WERI-Rb-1 (cell line): ENCODE results near the gene SELENOM.

Experiments
- DNase-seq: peaks from one replicate; pipeline ENCODE4 v3.0.0-alpha.2; 2020
- H3K27ac ChIP-seq: fragments of 250-450 bp; sonication (Bioruptor Pico); 2 replicates; pipeline ENCODE4 v1.5.1; 2020; ENCODE audit warnings: mild to moderate bottlenecking, moderate library complexity
- H3K27me3 ChIP-seq: fragments of 250-450 bp; sonication (Bioruptor Pico); 2 replicates; pipeline ENCODE4 v1.5.1; 2021; ENCODE audit warnings: mild to moderate bottlenecking, low read depth, moderate library complexity; ENCODE audit not compliant: insufficient read depth, severe bottlenecking
- H3K36me3 ChIP-seq: fragments of 250-450 bp; sonication (Bioruptor Pico); 2 replicates; pipeline ENCODE4 v1.5.1; 2020; ENCODE audit warnings: mild to moderate bottlenecking, moderate library complexity
- H3K4me3 ChIP-seq: 2 replicates; pipeline ENCODE4 v1.5.1; 2011; ENCODE audit warnings: low read depth, mild to moderate bottlenecking, control low read depth, low read length
- H3K9me3 ChIP-seq: fragments of 250-450 bp; sonication (Bioruptor Pico); 2 replicates; pipeline ENCODE4 v1.5.1; 2021; ENCODE audit warnings: mild to moderate bottlenecking, moderate library complexity; ENCODE audit not compliant: severe bottlenecking
- TF ChIP-seq, protein P1 (sequence below): IDR thresholded peaks from 2 replicates; pipeline ENCODE4 v1.5.1; 2011; ENCODE audit warnings: low read depth, mild to moderate bottlenecking, control low read depth, inconsistent platforms, low read length

SELENOM gene

DNA sequence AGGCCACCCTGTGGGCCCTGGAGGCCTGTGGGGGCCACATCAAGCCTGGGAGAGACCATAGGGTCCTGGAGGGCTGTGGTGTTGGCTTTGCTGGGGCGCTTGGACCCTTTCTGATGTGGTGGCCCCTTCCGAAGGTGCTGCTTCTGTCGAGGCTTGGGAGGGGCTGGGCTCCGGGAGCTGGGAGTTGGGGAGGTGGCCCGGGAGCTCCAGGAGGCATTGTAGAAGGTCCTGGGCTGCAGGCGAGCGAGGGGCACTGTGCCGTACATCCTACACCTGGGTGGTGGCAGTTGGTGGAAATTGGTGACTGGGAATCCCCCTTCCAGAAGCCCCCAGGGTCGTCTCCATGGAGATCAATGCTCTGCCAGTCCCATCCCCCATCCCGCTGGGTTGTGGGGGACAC lies 30.4 kb upstream of the SELENOM start:
- TF ChIP-seq, protein P1, sequence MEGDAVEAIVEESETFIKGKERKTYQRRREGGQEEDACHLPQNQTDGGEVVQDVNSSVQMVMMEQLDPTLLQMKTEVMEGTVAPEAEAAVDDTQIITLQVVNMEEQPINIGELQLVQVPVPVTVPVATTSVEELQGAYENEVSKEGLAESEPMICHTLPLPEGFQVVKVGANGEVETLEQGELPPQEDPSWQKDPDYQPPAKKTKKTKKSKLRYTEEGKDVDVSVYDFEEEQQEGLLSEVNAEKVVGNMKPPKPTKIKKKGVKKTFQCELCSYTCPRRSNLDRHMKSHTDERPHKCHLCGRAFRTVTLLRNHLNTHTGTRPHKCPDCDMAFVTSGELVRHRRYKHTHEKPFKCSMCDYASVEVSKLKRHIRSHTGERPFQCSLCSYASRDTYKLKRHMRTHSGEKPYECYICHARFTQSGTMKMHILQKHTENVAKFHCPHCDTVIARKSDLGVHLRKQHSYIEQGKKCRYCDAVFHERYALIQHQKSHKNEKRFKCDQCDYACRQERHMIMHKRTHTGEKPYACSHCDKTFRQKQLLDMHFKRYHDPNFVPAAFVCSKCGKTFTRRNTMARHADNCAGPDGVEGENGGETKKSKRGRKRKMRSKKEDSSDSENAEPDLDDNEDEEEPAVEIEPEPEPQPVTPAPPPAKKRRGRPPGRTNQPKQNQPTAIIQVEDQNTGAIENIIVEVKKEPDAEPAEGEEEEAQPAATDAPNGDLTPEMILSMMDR = no peak
- H3K27ac ChIP-seq = no peak overlapping the region
- H3K4me3 ChIP-seq = no peak overlapping the region
- no peaks in the 10 kb centered on the region for H3K27me3 ChIP-seq
- no peaks in the 10 kb centered on the region for H3K9me3 ChIP-seq
- no peak for DNase-seq
- no peaks in the 10 kb centered on the region; the same call in 1 of the 2 replicates for H3K36me3 ChIP-seq

DNA sequence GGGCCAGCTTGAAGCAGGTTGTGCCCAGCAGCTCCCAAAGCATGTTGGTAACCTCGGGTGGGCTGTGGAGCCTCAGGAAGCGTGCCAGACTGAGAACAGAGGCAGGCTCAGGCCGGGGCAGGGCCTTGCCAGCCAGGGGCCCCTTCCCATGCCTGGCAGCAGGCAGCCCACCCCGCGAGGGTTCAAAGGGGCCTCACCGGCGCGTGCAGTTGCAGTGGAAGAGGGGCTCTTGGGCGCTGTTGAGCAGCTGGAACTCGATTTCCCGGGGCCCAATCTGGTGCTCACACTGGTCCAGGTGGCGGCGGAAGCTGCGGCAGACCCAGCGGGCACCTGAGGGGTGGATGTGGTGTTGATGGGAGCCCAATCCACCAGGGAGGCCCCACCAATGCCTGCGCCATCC lies 29.3 kb upstream of the SELENOM start:
- no peaks in the 10 kb centered on the region for H3K9me3 ChIP-seq
- no peaks in the 10 kb centered on the region for H3K27me3 ChIP-seq
- no peak overlapping the region for H3K4me3 ChIP-seq
- H3K36me3 ChIP-seq = no peaks in the 10 kb centered on the region; the same call in 1 of the 2 replicates
- DNase-seq = no peak
- no peak overlapping the region for H3K27ac ChIP-seq
- TF ChIP-seq, protein P1 = no peak

DNA sequence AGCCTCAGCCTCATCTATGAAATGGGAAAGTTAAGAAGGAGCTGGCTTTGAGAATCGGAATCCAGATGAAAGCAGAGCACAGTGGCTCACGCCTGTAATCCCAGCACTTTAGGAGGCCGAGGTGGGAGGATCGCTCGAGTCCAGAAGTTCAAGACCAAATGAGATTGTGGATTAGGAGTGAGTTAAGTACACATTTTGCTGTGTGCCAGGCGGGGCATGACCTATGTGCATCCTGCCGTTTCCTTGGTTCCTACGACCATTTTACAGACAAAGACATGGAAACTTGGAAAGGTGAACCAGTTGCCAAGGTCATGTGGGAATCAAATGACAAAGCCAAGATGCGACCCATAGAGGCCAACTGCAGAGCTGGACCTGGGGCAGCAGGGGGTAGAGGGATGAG lies 28.8 kb upstream of the SELENOM start:
- Histone ChIP-seq H3K27ac (no peak overlapping the region), H3K36me3 (no peaks in the 10 kb centered on the region; the same call in 1 of the 2 replicates), H3K9me3 (no peaks in the 10 kb centered on the region), H3K4me3 (no peak overlapping the region), H3K27me3 (no peaks in the 10 kb centered on the region)
- no peak for DNase-seq
- TF ChIP-seq, protein P1 = no peak

DNA sequence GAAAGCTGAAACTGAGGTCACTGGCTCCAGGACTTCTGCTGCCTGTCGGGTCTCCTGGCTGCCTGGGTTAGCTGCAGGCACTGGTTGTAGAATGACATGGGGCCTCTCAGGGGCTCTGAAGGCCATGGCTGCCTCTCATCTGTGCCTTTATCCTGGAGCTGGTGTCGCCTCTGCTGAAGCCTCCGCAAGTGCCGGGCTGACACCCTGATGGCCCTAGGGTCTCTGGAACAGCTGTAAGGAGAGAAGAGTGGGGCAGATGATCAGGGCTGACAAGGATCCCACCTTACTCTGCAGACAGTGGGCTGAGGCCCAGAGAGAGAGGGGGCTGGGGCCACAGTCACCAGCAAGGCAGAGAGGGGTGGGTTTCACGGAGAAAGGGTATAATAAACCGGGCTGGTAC lies 28.3 kb upstream of the SELENOM start:
- no peak for DNase-seq
- Histone ChIP-seq H3K9me3 (no peaks in the 10 kb centered on the region), H3K27ac (no peak overlapping the region), H3K27me3 (no peaks in the 10 kb centered on the region), H3K36me3 (no peaks in the 10 kb centered on the region; the same call in none of the 2 replicates), H3K4me3 (no peak overlapping the region)
- TF ChIP-seq, protein P1 = no peak

DNA sequence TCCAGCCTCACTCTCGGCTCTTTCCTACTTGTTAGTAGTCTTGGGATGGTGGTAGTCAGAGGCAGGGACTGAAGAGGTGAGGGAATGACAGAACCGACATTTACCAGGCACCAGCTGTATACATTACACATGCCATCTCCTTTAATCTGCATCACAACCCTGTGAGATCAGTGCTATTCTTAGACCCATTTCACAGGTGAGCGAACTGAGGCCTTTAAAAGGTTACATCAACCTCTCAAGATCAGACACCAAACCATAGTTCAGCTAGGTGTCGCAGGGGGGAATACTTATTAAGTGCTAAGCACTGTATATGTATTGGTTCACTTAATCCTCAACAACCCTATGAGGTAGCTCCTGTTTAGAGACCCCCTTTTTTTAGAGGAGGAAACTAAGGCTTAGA lies 27.3 kb upstream of the SELENOM start:
- Histone ChIP-seq H3K9me3 (no peaks in the 10 kb centered on the region), H3K27me3 (no peaks in the 10 kb centered on the region), H3K4me3 (no peak overlapping the region), H3K27ac (no peak overlapping the region), H3K36me3 (no peaks in the 10 kb centered on the region; the same call in none of the 2 replicates)
- TF ChIP-seq, protein P1 = no peak
- no peak for DNase-seq

DNA sequence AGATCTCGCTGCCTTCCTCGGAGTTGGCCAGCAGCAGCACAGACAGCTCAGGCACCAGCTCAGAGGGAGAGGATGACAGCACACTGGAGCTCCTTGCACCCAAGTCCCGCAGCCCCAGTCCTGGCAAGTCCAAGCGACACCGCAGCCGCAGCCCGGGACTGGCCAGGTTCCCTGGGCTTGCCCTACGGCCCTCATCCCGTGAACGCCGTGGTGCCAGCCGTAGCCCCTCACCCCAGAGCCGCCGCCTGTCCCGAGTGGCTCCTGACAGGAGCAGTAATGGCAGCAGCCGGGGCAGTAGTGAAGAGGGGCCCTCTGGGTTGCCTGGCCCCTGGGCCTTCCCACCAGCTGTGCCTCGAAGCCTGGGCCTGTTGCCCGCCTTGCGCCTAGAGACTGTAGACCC lies 26.5 kb upstream of the SELENOM start:
- TF ChIP-seq, protein P1 = no peak
- no peak overlapping the region for H3K4me3 ChIP-seq
- no peaks in the 10 kb centered on the region for H3K27me3 ChIP-seq
- DNase-seq = no peak
- no peaks in the 10 kb centered on the region; the same call in none of the 2 replicates for H3K36me3 ChIP-seq
- H3K9me3 ChIP-seq = no peaks in the 10 kb centered on the region
- H3K27ac ChIP-seq = no peak overlapping the region
